Neural progenitor cell (in vitro differentiated cells): ENCODE data around the gene AVPR1B. TPM values are rescaled to one million over a fixed set of nuclear protein-coding genes. Genes with fewer than 3 reads are reported as not detected.

Source experiments
- DNase-seq: peaks from one replicate; pipeline ENCODE4 v3.0.0-alpha.2; 2016; ENCODE audit warnings: low spot score
- H2AFZ ChIP-seq: fragments of 200-600 bp; sonication (generic); replicated peaks from 2 replicates; pipeline ENCODE4 v1.6.1; 2016; ENCODE audit warnings: antibody characterized with exemption
- H3F3A ChIP-seq: fragments of 200-600 bp; sonication (generic); 2 replicates; pipeline ENCODE4 v1.6.1; 2016; ENCODE audit warnings: antibody characterized with exemption, low read depth
- H3K27ac ChIP-seq: fragments of 200-600 bp; sonication (generic); 2 replicates; pipeline ENCODE4 v1.5.1; 2016; ENCODE audit warnings: mild to moderate bottlenecking
- H3K27me3 ChIP-seq: fragments of 200-600 bp; sonication (generic); 2 replicates; pipeline ENCODE4 v1.6.1; 2016; ENCODE audit warnings: mild to moderate bottlenecking, moderate library complexity
- H3K36me3 ChIP-seq: fragments of 200-600 bp; sonication (generic); 2 replicates; pipeline ENCODE4 v1.5.1; 2016
- H3K4me1 ChIP-seq: fragments of 200-600 bp; sonication (generic); 2 replicates; pipeline ENCODE4 v1.6.1; 2016; ENCODE audit warnings: mixed run types
- H3K4me2 ChIP-seq: fragments of 200-600 bp; sonication (generic); 2 replicates; pipeline ENCODE4 v1.6.1; 2016
- H3K4me3 ChIP-seq: fragments of 200-600 bp; sonication (generic); 2 replicates; pipeline ENCODE4 v1.5.1; 2016
- H3K79me2 ChIP-seq: fragments of 200-600 bp; sonication (generic); 2 replicates; pipeline ENCODE4 v1.6.1; 2016; ENCODE audit warnings: low read depth
- H3K9ac ChIP-seq: fragments of 200-600 bp; sonication (generic); 2 replicates; pipeline ENCODE4 v1.6.1; 2016
- H3K9me3 ChIP-seq: fragments of 200-600 bp; sonication (generic); 2 replicates; pipeline ENCODE4 v1.5.1; 2016; ENCODE audit warnings: low read depth
- H4K20me1 ChIP-seq: fragments of 200-600 bp; sonication (generic); 2 replicates; pipeline ENCODE4 v1.6.1; 2016; ENCODE audit warnings: low read depth
- H3K27ac Mint-ChIP-seq: 3 replicates; pipeline ENCODE4 v1.8.0; 2021; ENCODE audit warnings: mixed read lengths
- H3K27me3 Mint-ChIP-seq: 2 replicates; pipeline ENCODE4 v1.8.0; 2022; ENCODE audit warnings: low read depth, mild to moderate bottlenecking, inconsistent platforms, moderate library complexity, mixed read lengths; ENCODE audit not compliant: insufficient read depth
- H3K36me3 Mint-ChIP-seq: 3 replicates; pipeline ENCODE4 v1.8.0; 2021; ENCODE audit warnings: mixed read lengths
- H3K4me1 Mint-ChIP-seq: 3 replicates; pipeline ENCODE4 v1.8.0; 2021; ENCODE audit warnings: mixed read lengths
- H3K4me3 Mint-ChIP-seq: 3 replicates; pipeline ENCODE4 v1.8.0; 2021; ENCODE audit warnings: mild to moderate bottlenecking, moderate library complexity, mixed read lengths
- H3K9me3 Mint-ChIP-seq: 3 replicates; pipeline ENCODE4 v1.8.0; 2020; ENCODE audit warnings: mixed read lengths
- CTCF ChIP-seq: fragments of 200-600 bp; sonication (generic); IDR thresholded peaks from 2 replicates; pipeline ENCODE4 v1.5.1; 2017; ENCODE audit warnings: antibody characterized with exemption, mild to moderate bottlenecking
- EZH2 ChIP-seq: fragments of 200-600 bp; sonication (generic); IDR thresholded peaks from 2 replicates; pipeline ENCODE4 v1.6.1; 2017; ENCODE audit warnings: antibody characterized with exemption, mild to moderate bottlenecking, moderate library complexity
- EZH2phosphoT487 ChIP-seq: fragments of 200-600 bp; sonication (generic); IDR thresholded peaks from 2 replicates; pipeline ENCODE4 v1.6.1; 2017; ENCODE audit warnings: antibody characterized with exemption
- total RNA-seq: library from RNA; depleted of rRNA; stranded (reverse); fragments of >200 nt; gene quantifications from 2 replicates; pipeline ENCODE4 v1.2.3, GENCODE V29; 2015; ENCODE audit warnings: low replicate concordance

AVPR1B gene
- total RNA-seq, 1 donor from 2014 or later, result not detected

DNA sequence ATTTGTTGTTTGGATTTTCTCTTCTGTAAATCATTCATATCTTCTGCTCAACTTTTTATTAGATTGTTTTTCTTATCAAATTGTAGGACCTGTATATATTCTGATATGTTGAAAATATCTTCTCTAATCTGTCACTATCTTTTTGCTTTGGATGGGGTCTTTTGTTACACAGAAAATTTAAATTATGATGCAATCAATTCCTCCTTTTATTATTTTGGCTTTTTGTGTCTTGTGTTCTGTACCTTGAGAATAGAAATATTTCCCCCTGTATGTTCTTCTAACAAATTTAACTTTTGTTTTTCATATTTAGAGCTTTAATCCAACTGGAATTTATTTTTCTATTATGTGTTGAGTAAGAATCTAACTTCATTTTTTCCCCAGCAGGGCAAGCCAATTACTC is 3.2 kb upstream of the AVPR1B start:
- Histone ChIP-seq H3K27ac (no peak overlapping the region), H3K4me1 (peaks cover 6% of the 10 kb centered on the region), H4K20me1 (no peaks in the 10 kb centered on the region), H3K4me2 (no peak overlapping the region), H3K9me3 (peaks cover 12% of the 10 kb centered on the region), H3K27me3 (peaks cover 49% of the 10 kb centered on the region), H3K36me3 (no peaks in the 10 kb centered on the region), H3K4me3 (no peak overlapping the region), H2AFZ (no peak overlapping the region), H3K9ac (no peak overlapping the region), H3F3A (peaks cover 4% of the 10 kb centered on the region), H3K79me2 (no peaks in the 10 kb centered on the region)
- H3K4me3 Mint-ChIP-seq, result no peak overlapping the region
- peaks cover 31% of the 10 kb centered on the region for H3K9me3 Mint-ChIP-seq
- peaks cover 26% of the 10 kb centered on the region for H3K27me3 Mint-ChIP-seq
- peaks cover 2% of the 10 kb centered on the region for H3K36me3 Mint-ChIP-seq
- no peak for DNase-seq
- peaks cover 13% of the 10 kb centered on the region for H3K4me1 Mint-ChIP-seq
- no peak for TF ChIP-seq EZH2phosphoT487
- no peak for TF ChIP-seq CTCF
- no peak for TF ChIP-seq EZH2
- H3K27ac Mint-ChIP-seq, result no peak overlapping the region

- no peak overlapping the region for H3K27ac Mint-ChIP-seq
- peak overlapping the region; percentile 98 for H2AFZ ChIP-seq
- H3F3A ChIP-seq, result peaks cover 4% of the 10 kb centered on the region
- H3K9ac ChIP-seq, result no peak overlapping the region
- H4K20me1 ChIP-seq, result no peaks in the 10 kb centered on the region
- peaks cover 6% of the 10 kb centered on the region for H3K4me1 ChIP-seq
- peak overlapping the region; percentile 100 for H3K4me2 ChIP-seq
- H3K4me1 Mint-ChIP-seq, result peaks cover 27% of the 10 kb centered on the region
- TF ChIP-seq EZH2phosphoT487 (no peak), CTCF (no peak), EZH2 (no peak)
- no peaks in the 10 kb centered on the region for H3K36me3 Mint-ChIP-seq
- H3K9me3 Mint-ChIP-seq, result peaks cover 18% of the 10 kb centered on the region
- H3K9me3 ChIP-seq, result peaks cover 12% of the 10 kb centered on the region
- peak overlapping the region; percentile 83 for H3K4me3 Mint-ChIP-seq
- H3K27me3 ChIP-seq, result peaks cover 54% of the 10 kb centered on the region
- H3K79me2 ChIP-seq, result no peaks in the 10 kb centered on the region
- peak overlapping the region; percentile 72 for H3K4me3 ChIP-seq
- DNase-seq, result no peak
- peaks cover 37% of the 10 kb centered on the region for H3K27me3 Mint-ChIP-seq
- no peak overlapping the region for H3K27ac ChIP-seq
- no peaks in the 10 kb centered on the region for H3K36me3 ChIP-seq
Measured at GRCh38 chr1:206116873-206117150, 376 bp downstream of the AVPR1B start.

GRCh38 chr1:206116191-206116872 is 856 bp downstream of the AVPR1B start:
- DNase-seq, result no peak
- H3K4me1 ChIP-seq, result peaks cover 6% of the 10 kb centered on the region
- peaks cover 54% of the 10 kb centered on the region for H3K27me3 ChIP-seq
- Mint-ChIP-seq H3K27ac (no peak overlapping the region), H3K9me3 (peaks cover 15% of the 10 kb centered on the region), H3K4me1 (peaks cover 27% of the 10 kb centered on the region), H3K4me3 (peak overlapping the region; percentile 83), H3K36me3 (no peaks in the 10 kb centered on the region), H3K27me3 (peaks cover 37% of the 10 kb centered on the region)
- TF ChIP-seq EZH2 (no peak), EZH2phosphoT487 (no peak)
- H3K4me3 ChIP-seq, result peak overlapping the region; percentile 72
- H3K27ac ChIP-seq, result no peak overlapping the region
- H3K4me2 ChIP-seq, result peak overlapping the region; percentile 100
- peaks cover 12% of the 10 kb centered on the region for H3K9me3 ChIP-seq
- H2AFZ ChIP-seq, result peak overlapping the region; percentile 98
- no peaks in the 10 kb centered on the region for H3K36me3 ChIP-seq
- peaks cover 4% of the 10 kb centered on the region for H3F3A ChIP-seq
- H4K20me1 ChIP-seq, result no peaks in the 10 kb centered on the region
- no peaks in the 10 kb centered on the region for H3K79me2 ChIP-seq
- H3K9ac ChIP-seq, result no peak overlapping the region

GRCh38 chr1:206115791-206116190 is 1.4 kb downstream of the AVPR1B start:
- H3K4me3 ChIP-seq, result no peak overlapping the region
- peaks cover 40% of the 10 kb centered on the region for H3K27me3 Mint-ChIP-seq
- no peaks in the 10 kb centered on the region for H4K20me1 ChIP-seq
- H3K27me3 ChIP-seq, result peaks cover 54% of the 10 kb centered on the region
- no peaks in the 10 kb centered on the region for H3K79me2 ChIP-seq
- H3K27ac ChIP-seq, result no peak overlapping the region
- H3K9me3 Mint-ChIP-seq, result peaks cover 12% of the 10 kb centered on the region
- peaks cover 10% of the 10 kb centered on the region for H3K9me3 ChIP-seq
- no peak overlapping the region for H3K9ac ChIP-seq
- H2AFZ ChIP-seq, result no peak overlapping the region
- no peak for TF ChIP-seq CTCF
- TF ChIP-seq EZH2, result no peak
- TF ChIP-seq EZH2phosphoT487, result no peak
- H3K4me1 Mint-ChIP-seq, result peaks cover 27% of the 10 kb centered on the region
- peak overlapping the region; percentile 20 for H3K4me3 Mint-ChIP-seq
- peak overlapping the region; percentile 31 for H3K27ac Mint-ChIP-seq
- H3K36me3 ChIP-seq, result no peaks in the 10 kb centered on the region
- peaks cover 4% of the 10 kb centered on the region for H3F3A ChIP-seq
- H3K4me2 ChIP-seq, result no peak overlapping the region
- peaks cover 6% of the 10 kb centered on the region for H3K4me1 ChIP-seq
- no peaks in the 10 kb centered on the region for H3K36me3 Mint-ChIP-seq
- DNase-seq, result no peak
